SIG-M5 treated with dmso at 0.1 percent for 504 hours (cell line): ENCODE results near the gene DLGAP4.

Experiments
- DNase-seq: peaks from one replicate; lab custom pipeline; 2025; ENCODE audit not compliant: unreplicated experiment; lab: John Stamatoyannopoulos, UW

The DLGAP4 gene

DNA sequence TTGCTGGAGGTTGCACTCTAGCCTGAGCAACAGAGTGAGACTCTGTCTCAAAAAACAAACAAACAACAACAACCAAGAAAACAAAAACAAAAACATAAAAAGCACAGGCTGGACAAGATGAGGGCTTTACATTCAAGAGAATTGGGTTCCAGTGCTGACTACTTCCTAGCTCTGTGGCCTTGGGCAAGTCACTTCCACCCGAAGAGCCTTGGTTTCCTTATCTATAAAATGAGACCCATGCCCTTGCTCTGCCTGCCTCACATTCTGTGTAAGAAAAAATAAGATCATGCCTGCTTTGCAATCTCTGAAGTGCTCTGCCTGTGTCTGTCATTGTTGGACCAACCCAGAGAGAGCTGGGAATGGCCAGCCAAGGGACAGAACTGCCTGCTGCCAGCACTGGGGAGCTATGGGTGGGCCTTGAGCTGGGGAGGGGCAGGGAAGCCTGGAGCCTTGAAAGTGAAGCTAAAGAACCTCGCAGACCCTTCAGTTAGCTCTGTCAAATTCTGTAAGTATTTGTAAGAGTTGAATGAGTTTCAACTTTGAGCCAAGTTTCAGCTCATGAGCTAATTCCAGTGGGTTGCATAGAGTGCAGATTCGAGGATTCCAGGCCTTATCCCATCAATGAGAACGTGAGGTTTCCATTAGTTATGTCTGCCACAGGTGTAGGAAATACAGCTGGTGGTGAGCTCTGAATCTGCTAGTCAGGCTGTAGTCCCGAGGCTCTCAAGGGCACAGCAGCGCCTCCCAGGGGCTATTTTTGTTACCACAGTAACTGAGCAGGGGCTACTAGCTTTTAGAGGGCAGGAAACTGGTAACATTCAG lies 93.2 kb downstream of the DLGAP4 start:
- peak; percentile 40 for DNase-seq

DNA sequence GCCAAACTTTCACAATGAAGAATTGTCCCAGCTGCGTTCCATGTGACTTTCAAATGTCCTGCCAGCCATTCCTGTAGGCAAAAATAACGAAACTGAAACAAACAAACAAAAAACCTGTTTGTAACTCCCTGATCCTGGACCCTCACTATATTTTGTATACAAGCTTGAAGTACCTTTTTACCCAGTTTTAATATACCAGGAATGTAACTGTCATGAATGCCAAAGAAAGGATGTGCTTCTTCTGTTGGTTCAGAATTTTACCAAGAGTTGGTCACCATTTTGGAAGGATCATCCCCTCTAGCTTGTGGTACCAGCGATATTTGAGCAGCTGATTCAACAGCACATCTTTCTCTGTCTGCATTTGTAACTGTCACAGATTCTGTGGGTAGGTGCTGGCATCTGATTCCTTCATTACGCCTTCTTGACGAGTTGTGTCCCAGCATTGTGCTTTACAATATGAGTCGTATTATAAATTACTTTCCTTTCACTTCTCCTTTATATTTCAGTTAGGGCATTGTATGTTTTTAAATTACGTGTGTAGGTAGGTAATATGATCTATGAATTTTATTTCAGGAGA lies 93.9 kb downstream of the DLGAP4 start:
- no peak for DNase-seq

DNA sequence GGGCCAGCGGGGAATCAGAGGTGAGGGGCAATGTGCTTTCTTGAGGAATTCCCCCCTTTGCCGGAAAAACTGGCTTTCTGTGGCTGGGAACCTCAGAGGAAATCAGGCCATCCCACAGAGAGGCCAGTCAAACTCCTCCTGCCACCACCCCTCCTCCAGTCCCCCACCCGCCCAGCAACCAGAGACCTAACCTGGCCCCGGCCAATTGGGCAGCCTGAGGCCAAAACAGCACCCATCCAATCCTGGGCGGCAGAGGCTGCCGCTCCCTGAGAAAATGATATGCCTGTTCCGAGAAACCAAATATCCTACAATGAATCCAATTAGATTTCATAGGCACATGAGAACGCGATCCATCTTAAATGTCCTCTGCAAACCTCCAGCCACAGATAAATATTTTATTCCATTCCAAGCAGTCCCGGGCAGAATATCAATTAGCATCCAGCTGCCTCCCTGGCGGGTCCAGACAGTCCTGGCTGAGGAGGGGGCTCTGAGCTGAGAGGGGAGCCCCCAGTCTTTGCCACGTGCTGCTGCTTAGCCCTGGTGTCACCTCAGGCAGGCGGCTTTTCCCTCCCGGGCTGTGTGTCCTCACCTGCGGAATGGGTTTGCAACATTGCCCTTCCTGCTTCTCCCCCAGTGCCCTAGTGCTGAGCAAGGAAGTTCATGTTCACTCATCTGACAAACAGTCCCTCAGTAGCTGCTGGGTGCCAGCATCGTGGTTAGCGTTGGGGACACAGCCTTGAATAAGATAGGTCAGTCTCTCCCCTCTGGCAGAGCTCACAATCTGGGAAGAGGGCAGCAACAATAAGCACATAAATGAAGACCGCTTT lies 95.0 kb downstream of the DLGAP4 start:
- DNase-seq = no peak

DNA sequence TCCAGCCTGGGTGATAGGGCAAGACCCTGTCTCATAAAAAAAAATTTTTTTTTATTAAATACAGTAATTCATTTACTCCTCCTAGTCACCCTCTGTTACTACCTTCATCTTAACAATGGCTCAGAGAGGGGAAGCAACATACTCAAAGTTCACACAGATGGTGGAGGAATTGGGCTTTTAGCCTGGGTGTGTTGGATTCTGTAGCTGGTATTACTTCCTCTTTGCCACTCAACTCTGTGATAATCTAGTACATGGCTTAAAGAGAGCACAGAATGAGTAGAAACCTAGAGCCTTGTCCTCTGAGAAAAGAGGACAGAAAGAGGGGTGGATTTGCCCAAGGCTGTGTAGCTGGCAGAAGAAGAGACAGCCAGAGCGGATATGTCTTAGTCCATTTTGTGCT lies 96.6 kb downstream of the DLGAP4 start:
- peak; percentile 44 for DNase-seq

DNA sequence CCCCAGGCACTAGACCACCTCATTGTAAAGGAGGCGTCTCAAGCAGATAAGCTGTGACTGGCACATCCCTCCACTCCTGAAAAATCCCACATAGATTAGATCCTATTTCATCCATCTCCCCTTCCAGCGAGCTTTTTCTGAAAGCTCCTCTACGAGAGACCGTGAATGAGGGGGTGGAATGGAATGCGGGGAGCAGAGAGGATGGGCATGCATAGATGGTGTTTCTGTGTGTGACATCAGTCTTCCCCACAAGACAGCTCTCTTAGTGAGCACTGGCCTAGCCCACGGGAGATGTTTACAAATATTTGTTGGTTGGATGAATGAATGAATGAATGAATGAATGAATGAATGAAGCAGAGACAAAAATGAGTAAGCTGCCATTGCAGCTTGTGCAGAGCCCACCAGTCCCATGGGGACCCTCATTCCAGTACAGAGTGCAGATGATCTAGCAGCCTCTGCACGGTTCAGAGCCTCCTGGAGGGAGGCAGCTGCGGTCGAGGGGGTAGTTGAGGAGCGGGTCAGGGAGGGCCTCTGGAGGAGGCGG lies 98.4 kb downstream of the DLGAP4 start:
- no peak for DNase-seq

DNA sequence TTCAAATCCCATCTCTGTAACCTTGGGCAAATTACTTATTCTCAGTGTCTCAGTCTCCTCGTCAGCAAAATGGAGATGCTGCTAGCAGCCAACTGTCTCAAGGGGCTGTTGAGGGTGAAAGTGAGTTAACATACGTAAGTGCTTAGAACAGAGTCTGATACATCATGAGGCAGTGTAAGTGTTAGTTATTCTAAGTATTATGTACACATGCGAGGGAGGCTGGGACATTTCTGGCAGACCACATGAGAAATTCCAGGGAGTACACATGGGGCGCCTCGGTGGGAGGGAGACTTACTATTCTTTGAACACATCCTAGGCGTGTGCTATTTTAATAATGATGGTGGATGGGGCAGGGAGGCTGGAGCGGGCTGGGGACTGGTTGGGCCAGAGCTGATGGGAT lies 99.1 kb downstream of the DLGAP4 start:
- no peak for DNase-seq

DNA sequence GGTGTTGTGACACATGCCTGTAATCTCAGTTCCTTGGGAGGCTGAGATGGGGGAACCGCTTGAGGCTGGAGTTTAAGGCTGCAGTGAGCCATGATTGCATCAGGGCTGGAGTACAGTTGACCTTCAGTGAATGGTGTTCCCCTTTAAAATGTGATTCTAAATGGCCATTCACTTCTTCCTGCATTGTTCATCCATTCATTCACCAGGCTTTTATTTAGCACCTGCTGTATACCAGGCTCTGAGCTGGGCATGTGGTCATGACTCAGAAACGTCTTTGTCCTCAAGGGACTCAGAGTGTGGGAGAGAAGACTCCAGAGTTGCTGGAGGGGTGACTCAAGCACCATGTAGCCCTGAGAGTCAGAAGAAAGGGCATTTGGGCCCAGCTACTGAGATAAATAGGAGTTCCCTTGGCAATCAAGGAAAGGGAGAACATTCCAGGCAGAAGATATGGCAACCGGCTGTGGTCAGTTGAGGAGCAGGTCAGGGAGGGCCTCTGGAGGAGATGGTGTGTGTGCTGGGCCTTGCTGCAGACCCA lies 101.1 kb downstream of the DLGAP4 start:
- peak; percentile 16 for DNase-seq

DNA sequence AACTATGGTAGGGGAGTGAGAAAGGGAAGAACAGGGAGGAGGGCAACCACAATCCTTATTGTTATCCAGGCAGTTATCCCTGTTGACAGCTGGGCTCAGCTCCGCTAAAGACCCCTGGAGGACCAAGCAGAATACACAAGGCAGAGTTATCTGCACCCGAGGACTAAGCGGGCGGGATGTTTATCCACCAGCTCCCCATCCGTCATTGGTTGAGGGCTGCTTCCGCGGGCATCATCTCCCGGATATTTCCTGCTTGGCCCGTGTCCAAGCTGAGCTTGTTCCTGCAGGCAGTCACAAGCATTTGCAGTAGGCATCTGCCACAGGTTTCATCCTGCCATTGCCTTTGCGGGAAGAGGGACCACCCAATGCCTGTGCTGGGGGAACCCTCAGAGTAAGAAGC lies 102.1 kb downstream of the DLGAP4 start:
- DNase-seq = peak; percentile 4

DNA sequence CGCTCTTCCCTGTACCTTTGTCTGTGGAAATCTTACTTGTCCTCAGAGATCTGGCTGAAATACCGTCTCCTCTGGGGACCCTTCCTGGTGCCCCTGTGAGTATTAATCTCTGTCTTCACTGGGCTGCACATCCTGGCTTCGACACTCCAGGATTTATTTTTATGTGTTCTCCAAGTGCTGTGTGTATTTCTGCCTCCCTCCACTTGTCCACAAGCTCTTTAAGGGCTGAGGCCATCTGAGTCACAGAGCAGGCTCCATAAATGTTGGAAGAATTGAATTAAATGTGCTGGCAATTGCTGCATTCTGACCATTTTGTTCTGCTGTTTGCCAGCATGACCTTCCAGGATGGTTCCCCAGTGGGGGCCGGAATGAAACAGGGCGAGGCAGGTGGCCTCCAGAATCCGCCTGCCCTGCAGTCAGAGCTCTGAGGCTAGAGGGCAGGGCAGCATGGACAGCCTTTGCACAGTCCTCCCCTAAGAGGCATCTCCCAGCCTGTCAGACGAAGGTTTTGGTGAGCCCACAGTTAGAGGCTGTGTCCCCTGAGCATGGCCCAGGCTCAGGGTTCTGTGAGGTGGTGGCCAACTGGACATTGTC lies 105.8 kb downstream of the DLGAP4 start:
- DNase-seq = no peak

DNA sequence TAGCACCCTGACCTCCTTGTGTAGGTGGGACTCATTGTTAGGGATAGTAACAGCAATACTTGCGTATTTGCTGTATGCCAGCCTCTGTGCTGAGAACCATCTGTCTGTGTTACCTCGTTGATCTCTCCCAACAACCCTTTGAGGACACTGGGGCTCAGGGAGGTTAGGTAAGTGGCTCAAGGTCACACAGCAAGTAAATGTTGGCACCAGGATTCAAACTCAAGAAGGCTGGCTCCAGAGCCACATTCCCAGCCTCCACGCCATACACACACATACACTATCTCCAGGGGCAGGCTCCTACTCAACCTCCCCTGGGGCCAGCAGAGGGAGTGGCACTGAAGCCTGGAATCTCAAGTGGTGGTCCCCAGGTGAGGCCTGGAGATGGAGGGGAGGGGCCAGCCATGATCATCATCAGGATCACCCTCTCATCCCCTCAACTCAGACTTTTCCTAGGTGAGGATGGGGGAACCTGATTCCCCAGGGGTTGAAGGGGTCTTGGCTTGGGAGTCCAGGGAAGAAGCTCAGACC lies 109.4 kb downstream of the DLGAP4 start:
- DNase-seq = no peak

DNA sequence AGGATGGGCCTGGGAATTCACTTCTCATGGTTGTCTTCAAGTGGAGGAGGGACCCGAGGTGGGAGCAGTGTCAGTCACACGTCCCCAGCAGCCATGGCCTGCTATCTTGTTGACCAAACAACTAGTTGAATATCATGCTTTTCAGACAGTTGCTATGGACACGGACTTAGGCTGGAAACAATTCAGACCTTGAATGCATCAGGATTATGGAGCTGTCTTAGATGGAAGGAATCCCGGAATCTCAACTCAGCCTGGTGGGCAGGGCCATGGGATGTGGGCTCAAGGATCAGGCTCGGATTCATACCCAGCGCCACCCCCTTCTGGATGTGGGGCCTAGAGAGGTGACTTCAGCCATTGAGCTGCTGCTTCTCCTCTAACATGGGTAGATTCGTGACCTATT lies 112.6 kb downstream of the DLGAP4 start:
- no peak for DNase-seq

DNA sequence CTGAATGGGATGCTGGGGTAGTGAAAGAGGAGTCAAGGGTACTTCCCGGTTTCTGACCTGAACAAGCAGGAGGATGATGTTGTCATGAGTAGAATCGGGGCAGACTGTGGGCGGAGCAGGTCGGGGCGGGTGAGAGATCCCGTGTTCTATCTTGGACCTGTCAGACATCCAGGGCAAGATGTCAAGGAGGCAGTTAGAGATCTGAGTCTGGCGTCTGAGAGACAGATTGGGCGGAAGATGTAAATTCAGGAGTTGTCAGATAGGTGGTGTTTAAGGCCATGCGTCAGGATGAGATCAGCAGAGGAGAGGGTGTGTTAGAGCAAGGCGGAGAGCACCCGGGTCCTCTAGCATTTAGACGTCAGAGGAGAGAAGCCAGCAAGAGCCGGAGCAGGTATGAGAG lies 115.5 kb downstream of the DLGAP4 start:
- no peak for DNase-seq

DNA sequence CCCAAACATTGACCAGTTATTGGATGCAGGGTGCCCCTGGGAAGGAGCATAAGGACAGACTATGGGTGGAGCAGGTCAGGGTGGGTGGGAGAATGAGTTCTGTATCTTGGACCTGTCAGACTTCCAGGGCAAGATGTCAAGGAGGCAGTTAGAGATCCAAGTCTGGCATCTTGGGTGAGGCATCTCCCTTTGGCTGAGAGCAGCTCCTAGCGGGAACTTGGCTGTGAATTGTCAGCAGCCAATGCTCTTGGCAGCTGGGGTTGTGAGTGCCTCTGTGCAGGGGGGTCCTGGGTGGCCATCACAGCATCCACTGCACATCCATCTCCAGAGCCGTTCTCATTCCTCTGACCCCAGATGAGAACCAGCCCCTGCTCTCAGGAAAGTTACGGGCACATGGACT lies 118.2 kb downstream of the DLGAP4 start:
- no peak for DNase-seq

DNA sequence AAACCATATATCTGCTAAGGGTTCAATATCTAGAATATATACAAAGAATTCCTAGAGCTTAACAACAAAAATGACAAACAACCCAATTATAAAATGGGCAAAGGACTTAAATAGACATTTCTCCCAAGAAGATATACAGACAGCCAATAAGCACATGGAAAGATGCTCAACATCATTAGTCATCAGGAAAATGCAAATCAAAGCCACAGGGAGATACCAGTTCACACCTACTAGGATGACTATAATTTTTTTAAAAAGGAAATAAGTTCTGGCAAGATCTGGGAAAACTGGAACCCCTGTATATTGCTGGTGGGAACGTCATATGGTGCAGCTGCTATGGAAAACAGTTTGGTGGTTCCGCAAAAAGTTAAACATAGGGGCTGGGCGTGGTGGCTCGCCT lies 119.0 kb downstream of the DLGAP4 start:
- no peak for DNase-seq

DNA sequence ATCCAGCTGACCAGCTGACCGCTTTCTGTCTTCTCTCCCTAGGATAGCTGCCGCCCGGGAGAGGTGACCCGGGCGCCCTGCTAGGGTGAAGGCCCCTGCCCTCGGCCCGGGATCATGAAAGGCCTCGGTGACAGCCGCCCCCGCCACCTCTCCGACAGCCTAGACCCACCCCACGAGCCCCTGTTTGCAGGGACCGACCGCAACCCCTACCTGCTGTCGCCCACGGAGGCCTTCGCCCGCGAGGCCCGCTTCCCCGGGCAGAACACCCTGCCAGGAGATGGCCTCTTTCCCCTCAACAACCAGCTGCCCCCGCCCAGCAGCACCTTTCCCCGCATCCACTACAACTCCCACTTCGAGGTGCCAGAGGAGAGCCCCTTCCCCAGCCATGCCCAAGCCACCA lies 125.5 kb downstream of the DLGAP4 start:
- no peak for DNase-seq

DNA sequence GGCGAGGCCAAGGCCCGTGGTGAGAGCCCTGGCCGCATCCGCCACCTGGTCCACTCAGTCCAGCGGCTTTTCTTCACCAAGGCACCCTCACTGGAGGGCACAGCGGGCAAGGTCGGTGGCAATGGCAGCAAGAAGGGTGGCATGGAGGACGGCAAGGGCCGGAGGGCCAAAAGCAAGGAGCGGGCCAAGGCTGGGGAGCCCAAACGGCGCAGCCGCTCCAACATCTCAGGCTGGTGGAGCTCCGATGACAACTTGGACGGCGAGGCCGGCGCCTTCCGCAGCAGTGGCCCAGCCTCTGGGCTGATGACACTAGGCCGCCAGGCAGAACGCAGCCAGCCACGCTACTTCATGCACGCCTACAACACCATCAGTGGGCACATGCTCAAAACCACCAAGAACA lies 126.0 kb downstream of the DLGAP4 start:
- DNase-seq = no peak

DNA sequence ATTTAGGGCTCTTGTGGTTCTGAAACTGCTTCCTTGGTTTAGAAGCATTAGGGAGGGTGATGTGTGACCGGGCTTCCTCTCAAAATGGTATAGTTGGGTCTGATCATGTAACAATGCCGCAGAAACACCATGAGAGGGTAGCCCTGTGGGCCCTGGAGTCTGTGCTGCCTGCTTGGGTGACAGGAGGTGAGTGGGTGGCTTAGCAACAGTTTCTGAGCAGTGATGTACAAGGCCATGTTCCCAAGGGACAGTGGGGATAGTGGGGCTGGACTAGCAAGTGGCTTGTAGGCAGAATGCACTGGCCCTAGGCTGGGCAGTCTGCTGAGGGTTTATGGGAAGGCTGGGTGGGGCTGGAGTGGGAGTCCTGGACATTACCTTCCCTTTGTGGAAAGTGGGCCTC lies 128.2 kb downstream of the DLGAP4 start:
- DNase-seq = no peak

DNA sequence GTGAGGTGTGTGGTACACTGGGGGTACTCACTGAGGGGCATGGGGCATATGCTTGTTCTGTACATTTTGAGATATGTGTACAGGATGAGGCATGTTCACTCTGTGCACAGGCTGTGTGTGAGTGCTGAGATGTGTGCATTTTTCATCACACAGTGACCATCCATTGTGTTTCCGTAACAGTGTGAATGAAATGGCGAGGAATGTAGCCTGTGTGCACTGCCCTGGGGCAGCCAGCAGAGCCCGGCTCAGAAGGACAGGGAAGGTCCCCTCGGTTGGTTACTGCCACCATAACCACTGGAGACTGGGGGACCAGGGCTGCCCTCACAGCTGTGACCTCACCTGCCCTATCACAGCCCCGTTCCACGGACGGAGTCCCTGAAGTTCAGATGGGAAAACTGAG lies 129.0 kb downstream of the DLGAP4 start:
- DNase-seq = no peak

DNA sequence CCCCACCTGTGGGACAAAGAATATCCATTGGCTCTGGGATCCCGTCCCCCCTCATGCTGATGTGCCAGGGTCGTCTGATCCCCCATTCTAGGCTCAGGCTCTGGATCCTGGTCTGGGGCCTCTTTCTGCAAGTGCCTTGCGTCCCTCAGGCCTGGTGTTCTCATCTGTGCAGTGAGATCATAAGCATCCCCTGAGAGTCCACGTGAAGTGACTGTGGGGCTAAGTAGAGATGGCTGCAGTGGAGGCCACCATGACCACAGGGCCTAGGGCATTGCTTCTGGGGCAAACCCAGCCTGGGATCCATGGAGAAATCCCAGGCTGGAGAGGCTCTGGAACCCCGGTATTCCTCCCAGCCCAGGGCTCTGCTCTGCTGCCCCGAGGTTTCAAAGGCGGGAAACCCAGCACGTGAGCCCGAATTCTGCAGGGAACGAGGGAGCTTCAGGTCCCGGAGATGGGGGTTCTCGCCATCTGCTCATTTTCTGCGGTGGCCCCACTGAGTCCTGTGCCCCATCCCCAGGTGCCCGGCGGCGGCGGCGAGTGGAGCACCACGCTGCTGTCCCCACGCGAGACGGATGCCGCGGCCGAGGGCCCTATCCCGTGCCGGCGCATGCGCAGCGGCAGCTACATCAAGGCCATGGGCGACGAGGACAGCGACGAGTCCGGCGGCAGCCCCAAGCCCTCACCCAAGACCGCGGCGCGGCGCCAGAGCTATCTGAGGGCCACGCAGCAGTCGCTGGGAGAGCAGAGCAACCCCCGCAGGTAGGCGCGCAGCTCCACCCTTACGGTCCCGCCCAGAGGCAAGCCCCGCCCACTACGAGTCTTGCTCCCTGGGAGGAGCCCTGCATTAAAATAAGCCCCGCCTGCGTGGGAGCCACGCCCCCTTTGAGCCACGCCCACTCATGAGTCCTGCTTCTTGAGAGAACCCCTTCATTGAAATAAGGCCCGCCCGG lies 129.7 kb downstream of the DLGAP4 start:
- peak; percentile 40 for DNase-seq
